Body of pancreas (tissue), 4 donors: ENCODE measurements around the gene FMO1.

Source experiments
- POLR2A ChIP-seq, 3 donors: fragments of 450-650 bp; IDR thresholded peaks; one replicate each; pipeline ENCODE4 v1.6.1; 2016; ENCODE audit warnings: antibody characterized with exemption in 3 of 3, mild to moderate bottlenecking in 2 of 3
- TF ChIP-seq, protein P1 (sequence below), 7 experiments: fragments of 450-650 bp in 4 of 7; fragments of 200-600 bp in 3 of 7; sonication (generic) in 3 of 7; IDR thresholded peaks; one replicate each; pipeline ENCODE4 v1.5.1; 2016 to 2019; ENCODE audit warnings: antibody characterized with exemption in 7 of 7

- TF ChIP-seq, protein P1, sequence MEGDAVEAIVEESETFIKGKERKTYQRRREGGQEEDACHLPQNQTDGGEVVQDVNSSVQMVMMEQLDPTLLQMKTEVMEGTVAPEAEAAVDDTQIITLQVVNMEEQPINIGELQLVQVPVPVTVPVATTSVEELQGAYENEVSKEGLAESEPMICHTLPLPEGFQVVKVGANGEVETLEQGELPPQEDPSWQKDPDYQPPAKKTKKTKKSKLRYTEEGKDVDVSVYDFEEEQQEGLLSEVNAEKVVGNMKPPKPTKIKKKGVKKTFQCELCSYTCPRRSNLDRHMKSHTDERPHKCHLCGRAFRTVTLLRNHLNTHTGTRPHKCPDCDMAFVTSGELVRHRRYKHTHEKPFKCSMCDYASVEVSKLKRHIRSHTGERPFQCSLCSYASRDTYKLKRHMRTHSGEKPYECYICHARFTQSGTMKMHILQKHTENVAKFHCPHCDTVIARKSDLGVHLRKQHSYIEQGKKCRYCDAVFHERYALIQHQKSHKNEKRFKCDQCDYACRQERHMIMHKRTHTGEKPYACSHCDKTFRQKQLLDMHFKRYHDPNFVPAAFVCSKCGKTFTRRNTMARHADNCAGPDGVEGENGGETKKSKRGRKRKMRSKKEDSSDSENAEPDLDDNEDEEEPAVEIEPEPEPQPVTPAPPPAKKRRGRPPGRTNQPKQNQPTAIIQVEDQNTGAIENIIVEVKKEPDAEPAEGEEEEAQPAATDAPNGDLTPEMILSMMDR (IDR thresholded peaks at IDR 0.05) = no peak
- TF ChIP-seq POLR2A (IDR thresholded peaks at IDR 0.05) = no peak
These were observed 25.4 kb upstream of the FMO1 start for GRCh38 chr1:171222936-171223335.
